GM20000 (cell line): ENCODE data around the gene SDR42E2.

ENCODE experiments used
- DNase-seq: peaks from one replicate; pipeline ENCODE4 v3.0.0; 2012; ENCODE audit warnings: low spot score
- TF ChIP-seq, protein P1 (sequence below): IDR thresholded peaks from 2 replicates; pipeline ENCODE4 v1.5.1; 2012; ENCODE audit warnings: mild to moderate bottlenecking, control low read depth; ENCODE audit errors: extremely low read depth, missing control alignments

The SDR42E2 gene

GRCh38 chr16:22229889-22230288, 67.6 kb downstream of the SDR42E2 start:
- DNase-seq = no peak
- TF ChIP-seq, protein P1, sequence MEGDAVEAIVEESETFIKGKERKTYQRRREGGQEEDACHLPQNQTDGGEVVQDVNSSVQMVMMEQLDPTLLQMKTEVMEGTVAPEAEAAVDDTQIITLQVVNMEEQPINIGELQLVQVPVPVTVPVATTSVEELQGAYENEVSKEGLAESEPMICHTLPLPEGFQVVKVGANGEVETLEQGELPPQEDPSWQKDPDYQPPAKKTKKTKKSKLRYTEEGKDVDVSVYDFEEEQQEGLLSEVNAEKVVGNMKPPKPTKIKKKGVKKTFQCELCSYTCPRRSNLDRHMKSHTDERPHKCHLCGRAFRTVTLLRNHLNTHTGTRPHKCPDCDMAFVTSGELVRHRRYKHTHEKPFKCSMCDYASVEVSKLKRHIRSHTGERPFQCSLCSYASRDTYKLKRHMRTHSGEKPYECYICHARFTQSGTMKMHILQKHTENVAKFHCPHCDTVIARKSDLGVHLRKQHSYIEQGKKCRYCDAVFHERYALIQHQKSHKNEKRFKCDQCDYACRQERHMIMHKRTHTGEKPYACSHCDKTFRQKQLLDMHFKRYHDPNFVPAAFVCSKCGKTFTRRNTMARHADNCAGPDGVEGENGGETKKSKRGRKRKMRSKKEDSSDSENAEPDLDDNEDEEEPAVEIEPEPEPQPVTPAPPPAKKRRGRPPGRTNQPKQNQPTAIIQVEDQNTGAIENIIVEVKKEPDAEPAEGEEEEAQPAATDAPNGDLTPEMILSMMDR = no peak

DNA sequence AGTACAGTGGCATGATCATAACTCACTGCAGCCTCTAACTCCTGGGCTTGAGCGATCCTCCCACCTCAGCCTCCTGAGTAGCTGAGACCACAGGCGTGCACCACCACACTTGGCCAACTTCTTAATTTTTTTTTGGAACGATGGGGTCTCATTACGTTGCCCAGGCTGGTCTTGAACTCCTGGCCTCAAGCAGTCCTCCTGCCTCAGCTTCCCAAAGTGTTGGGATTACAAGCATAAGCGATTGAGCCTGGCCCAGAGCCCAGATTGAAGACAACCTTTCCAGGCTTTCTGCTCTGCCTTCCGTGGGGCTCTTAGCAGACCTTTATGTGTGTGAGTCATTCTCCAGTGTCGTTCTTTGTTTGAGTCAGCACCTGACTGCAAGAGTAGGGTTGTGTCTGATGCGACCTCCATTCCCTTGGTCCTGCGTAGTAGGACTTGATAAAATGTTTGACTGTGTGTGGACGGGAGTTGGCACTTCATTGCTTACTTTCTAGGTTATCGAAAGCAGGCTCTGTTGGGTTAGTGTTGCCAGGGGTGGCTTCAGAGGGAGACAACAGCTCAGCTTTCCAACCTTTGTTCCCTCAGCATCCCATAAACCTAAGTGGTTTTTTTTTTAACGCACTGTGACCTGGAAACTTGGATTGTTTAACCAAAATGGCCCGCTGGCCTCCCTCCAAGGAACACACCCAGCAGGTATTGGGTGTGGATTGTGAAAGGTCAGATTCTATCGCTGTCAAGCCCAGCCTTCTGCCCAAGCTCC, 70.2 kb downstream of the SDR42E2 start:
- TF ChIP-seq, protein P1 = no peak
- no peak for DNase-seq

DNA sequence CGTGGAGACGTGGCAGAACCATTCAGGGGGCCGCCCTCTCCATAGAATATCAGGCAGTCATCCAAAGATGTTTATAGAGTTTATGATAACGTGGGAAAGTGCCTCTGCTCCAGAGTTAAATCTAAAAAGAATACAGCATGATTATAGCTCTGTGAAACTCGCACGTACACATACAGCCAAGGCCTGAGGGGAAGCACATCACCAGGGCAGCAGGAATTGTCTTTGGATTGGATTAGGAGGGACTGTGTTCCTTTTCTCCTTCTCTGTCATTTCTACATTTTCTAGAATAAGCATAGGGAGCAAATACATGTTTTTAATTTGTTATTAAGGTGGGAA, 70.7 kb downstream of the SDR42E2 start:
- no peak for DNase-seq
- TF ChIP-seq, protein P1 = no peak

- TF ChIP-seq, protein P1 = no peak
- no peak for DNase-seq
These were observed 73.8 kb downstream of the SDR42E2 start for GRCh38 chr16:22235839-22236745.

DNA sequence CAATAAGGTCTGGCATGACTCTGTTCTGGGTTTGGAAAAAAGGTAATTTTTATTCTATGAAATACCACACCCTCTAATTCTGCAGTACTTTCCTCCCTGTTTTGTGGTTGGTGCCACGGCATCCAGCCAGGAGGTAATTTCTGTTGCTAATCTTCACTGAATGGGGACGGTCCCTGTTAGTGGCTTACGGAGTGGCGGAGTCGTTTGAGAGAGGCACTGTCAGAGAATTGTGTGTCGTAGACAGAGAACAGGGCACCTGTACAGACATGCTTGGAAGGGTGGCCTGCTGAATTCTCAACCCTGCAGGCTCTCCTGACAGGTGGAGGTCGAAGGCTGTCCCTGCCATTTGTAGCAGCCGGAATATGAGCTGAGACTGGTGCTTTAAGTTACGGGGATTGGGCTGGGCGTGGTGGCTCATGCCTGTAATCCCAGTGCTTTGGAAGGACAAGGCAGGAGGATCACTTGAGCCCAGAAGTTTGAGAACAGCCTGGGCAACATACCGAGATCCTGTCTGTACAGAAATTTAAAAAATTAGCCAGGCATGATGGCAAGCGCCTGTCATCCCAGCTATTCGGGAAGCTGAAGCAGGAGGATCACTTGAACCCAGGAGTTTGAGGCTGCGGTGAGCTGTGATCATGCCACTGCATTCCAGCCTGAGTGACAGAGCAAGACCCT, 77.0 kb downstream of the SDR42E2 start:
- no peak for DNase-seq
- TF ChIP-seq, protein P1 = no peak

DNA sequence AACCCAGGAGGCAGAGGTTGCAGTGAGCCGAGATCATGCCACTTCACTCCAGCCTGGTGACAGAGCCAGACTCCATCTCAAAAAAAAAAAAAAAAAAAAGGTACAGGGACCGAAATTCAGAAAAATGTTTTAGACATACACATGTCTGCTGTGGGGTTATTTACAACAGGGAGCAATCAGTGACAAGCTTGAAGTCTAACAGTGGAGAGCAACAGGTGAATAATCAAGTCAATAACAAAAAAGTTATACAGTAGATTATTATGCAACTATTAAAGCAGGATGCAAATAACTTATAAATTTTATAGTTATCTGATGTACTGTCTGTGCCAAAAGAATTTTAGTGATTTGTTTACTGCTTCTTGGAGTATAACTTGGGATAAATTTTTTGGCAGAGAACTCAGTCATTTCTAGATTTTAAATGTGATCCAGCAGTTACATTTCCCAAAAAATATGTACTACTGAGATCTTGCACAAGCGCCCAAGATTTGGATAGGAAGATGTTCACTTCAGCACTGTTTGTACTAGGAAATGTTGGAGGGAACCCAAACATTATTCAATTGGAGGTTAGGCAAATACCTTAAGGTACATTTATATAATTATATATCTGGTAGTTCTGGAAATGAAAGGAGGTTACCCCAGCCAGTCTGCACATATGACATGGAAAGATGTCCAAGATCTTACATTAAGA, 77.9 kb downstream of the SDR42E2 start:
- no peak for DNase-seq
- TF ChIP-seq, protein P1 = no peak
